Choroid plexus epithelial cell (primary cell): ENCODE measurements around the gene RACK1.
A peak's percentile ranks its signal among the peaks of the same experiment; 100 is the strongest.

Source experiments
- DNase-seq: peaks from one replicate; pipeline ENCODE4 v3.0.0-alpha.2; 2010; ENCODE audit warnings: low read depth
- H3K4me3 ChIP-seq: 2 replicates; pipeline ENCODE4 v1.5.1; 2011; ENCODE audit warnings: low read depth, mild to moderate bottlenecking, control low read depth, low read length, moderate library complexity
- CTCF ChIP-seq: conservative IDR thresholded peaks from 2 replicates; pipeline ENCODE4 v1.5.1; 2011; ENCODE audit warnings: low read depth, mild to moderate bottlenecking, control low read depth, inconsistent platforms, low read length, moderate library complexity

Gene RACK1

GRCh38 chr5:181207960-181208253, 35.8 kb downstream of the RACK1 start:
- H3K4me3 ChIP-seq = no peak overlapping the region
- no peak for DNase-seq
- TF ChIP-seq CTCF = no peak

GRCh38 chr5:181207214-181207959, 36.3 kb downstream of the RACK1 start:
- no peak for TF ChIP-seq CTCF
- DNase-seq = peak; percentile 92
- peak overlapping the region; percentile 61 for H3K4me3 ChIP-seq

DNA sequence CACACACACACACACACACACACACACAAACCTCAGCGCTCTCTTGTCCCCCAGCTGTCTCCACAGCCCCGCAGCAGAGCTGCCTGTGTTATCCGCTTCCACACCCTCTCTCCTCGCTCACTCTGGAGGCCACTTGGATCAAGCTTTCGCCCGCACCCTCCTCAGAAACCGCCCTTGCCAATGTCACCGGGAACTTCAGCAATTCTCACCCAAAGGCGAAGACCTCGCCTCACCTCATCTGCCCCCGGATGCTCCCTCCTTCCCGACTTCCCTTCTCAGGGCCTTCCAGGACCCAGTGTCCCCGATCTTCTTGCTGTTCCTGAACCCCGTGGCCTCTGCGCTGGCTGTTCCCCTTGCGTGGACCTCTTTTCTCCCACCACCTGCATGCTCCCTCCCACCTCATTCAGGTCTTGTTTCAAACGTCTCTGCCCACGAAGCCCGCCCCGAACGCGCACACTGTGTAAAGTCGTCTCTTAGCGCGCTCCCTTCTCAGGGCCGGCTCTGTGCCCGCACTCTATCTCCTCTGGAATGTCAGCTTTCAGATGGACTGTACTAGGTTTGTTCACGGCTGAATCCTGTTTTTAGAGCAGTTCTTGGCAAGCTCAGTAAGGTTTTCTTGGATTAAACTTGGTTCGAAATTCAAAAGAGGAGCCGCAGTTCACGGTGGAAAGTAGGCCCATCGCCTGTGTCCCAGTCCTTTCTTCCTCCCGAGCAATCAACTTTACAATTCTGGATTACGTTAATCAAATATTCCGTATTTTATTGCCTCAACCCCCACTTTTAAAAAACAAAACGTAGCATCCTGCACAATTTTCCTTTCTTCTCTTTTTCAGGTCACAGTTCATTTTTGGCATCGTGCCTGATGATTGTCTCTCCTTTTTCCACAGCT, 37.7 kb downstream of the RACK1 start:
- H3K4me3 ChIP-seq = peak overlapping the region; percentile 61
- TF ChIP-seq CTCF = no peak
- DNase-seq = peak; percentile 46

GRCh38 chr5:181204826-181205760, 38.6 kb downstream of the RACK1 start, which contains the start of gene TRIM7:
Gene TRIM7, minus strand, starts transcription at chr5:181205196. Its CDS starts 86 bp downstream, at chr5:181205110.
- TF ChIP-seq CTCF = no peak
- peak within 1 kb of the TSS; percentile 61 for H3K4me3 ChIP-seq
- DNase-seq = no peak

GRCh38 chr5:181204113-181204825, 39.4 kb downstream of the RACK1 start:
- TF ChIP-seq CTCF = no peak
- DNase-seq = no peak
- peak overlapping the region; percentile 23 for H3K4me3 ChIP-seq

GRCh38 chr5:181203777-181204112, 40.0 kb downstream of the RACK1 start:
- no peak for DNase-seq
- TF ChIP-seq CTCF = no peak
- no peak overlapping the region for H3K4me3 ChIP-seq
